ENCODE data around the gene NTN1.

DNA sequence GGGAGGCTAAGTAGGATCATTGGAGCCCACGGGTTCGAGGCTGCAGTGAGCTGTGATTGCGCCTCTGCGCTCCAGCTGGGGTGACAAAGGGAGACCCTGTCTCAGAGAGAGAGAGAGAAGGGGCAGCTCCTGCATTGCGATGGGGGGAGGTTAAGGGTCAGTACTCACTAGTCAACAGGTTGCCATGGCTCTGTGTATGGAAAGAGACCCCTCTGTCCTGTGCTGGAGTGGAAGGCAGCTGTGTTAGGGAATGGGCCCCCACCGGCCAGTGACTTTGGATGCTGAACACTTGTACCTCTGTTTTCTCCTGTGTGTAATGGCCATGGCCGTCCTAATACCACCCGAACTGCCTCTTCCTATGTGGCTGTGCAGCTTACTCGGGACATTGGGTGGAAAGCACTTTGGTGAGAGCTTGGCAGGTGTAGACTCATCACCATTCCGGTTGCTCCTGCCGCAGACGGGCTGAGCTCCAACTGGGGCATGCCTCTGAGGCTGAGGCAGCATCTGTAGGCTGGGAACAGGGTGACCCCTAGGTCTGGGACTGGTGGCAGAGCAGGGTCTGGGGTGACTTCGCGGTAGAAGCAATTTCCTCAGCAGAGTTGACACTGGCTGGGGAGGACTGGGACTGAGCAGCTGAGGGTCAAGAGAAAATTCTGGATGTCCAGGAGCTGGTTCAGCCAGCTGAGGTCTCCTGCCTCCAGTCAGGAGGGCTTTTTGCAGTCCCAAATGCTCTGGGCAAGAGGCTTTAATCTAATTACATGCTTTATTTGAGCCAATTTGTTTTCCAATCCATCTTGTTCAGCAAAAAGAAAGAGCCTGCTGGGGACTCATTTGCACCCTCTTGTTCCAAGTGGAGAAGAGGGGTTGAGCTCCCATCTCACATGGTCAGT lies 184.5 kb downstream of the NTN1 start:
- TF ChIP-seq POLR2AphosphoS5 (IDR thresholded peaks at IDR 0.05; ENCODE audit: borderline replicate concordance, low read depth, low read length): no peak
- TF ChIP-seq FOXP2 (optimal IDR thresholded peaks at IDR 0.05; ENCODE audit: control extremely low read depth, extremely low read length, insufficient read depth): no peak
